HG02852 (cell line): Measurements from ENCODE around the gene AGRN.

Experiments used
- ATAC-seq: cut with Tn5 transposase; IDR thresholded peaks from one replicate; pipeline ENCODE4 v1.9.1; 2021; ENCODE audit warnings: mild to moderate bottlenecking, moderate library complexity; ENCODE audit not compliant: unreplicated experiment

AGRN gene

GRCh38 chr1:1033731-1034438 lies 14.0 kb downstream of the AGRN start:
- ATAC-seq = no peak

- ATAC-seq = no peak
Measured at GRCh38 chr1:1034439-1034781, 14.5 kb downstream of the AGRN start.

GRCh38 chr1:1035291-1035943 lies 15.5 kb downstream of the AGRN start:
- ATAC-seq = no peak

- ATAC-seq = no peak
Measured at GRCh38 chr1:1037366-1038327, 17.7 kb downstream of the AGRN start.

- peak; percentile 52 for ATAC-seq
Measured at GRCh38 chr1:1038694-1039093, 18.8 kb downstream of the AGRN start.

GRCh38 chr1:1039145-1039910 lies 19.4 kb downstream of the AGRN start:
- no peak for ATAC-seq

- ATAC-seq = no peak
Measured at GRCh38 chr1:1040004-1040991, 20.4 kb downstream of the AGRN start.

GRCh38 chr1:1041092-1041523 lies 21.2 kb downstream of the AGRN start:
- ATAC-seq = no peak

- no peak for ATAC-seq
Measured at GRCh38 chr1:1041873-1042272, 22.0 kb downstream of the AGRN start.

- no peak for ATAC-seq
Measured at GRCh38 chr1:1042835-1043234, 22.9 kb downstream of the AGRN start.

GRCh38 chr1:1043411-1043810 lies 23.5 kb downstream of the AGRN start:
- no peak for ATAC-seq

GRCh38 chr1:1043921-1044320 lies 24.0 kb downstream of the AGRN start:
- ATAC-seq = no peak

GRCh38 chr1:1044455-1045078 lies 24.6 kb downstream of the AGRN start:
- ATAC-seq = no peak

GRCh38 chr1:1045129-1045528 lies 25.2 kb downstream of the AGRN start:
- ATAC-seq = no peak

GRCh38 chr1:1046243-1046642 lies 26.3 kb downstream of the AGRN start:
- ATAC-seq = no peak

GRCh38 chr1:1046767-1047166 lies 26.8 kb downstream of the AGRN start:
- no peak for ATAC-seq

GRCh38 chr1:1047407-1047806 lies 27.5 kb downstream of the AGRN start:
- ATAC-seq = no peak

- no peak for ATAC-seq
Measured at GRCh38 chr1:1047963-1048362, 28.0 kb downstream of the AGRN start.

- ATAC-seq = no peak
Measured at GRCh38 chr1:1048765-1049164, 28.8 kb downstream of the AGRN start.
